ENCODE measurements around the gene PEDS1.

Gene PEDS1

GRCh38 chr20:50122763-50123162 is 30.8 kb downstream of the PEDS1 start:
- Histone ChIP-seq H3K9me3 (ENCODE audit: severe bottlenecking) (no peaks in the 10 kb centered on the region), H3K27ac (ENCODE audit: poor library complexity, severe bottlenecking) (no peak overlapping the region), H3K27me3 (ENCODE audit: insufficient read depth, poor library complexity, severe bottlenecking) (no peaks in the 10 kb centered on the region), H3K4me1 (ENCODE audit: insufficient read depth, poor library complexity, severe bottlenecking) (peaks cover 3% of the 10 kb centered on the region), H3K36me3 (ENCODE audit: low read depth) (peaks cover 52% of the 10 kb centered on the region), H3K4me3 (ENCODE audit: severe bottlenecking) (no peak overlapping the region)
- no peak for TF ChIP-seq CTCF (IDR thresholded peaks at IDR 0.05; ENCODE audit: poor library complexity, severe bottlenecking)
- DNase-seq (ENCODE audit: low spot score) = peak; percentile 16
- ATAC-seq (ENCODE audit: low read depth) = no peak

GRCh38 chr20:50121858-50122271 is 31.7 kb downstream of the PEDS1 start:
- no peak for TF ChIP-seq CTCF (IDR thresholded peaks at IDR 0.05; ENCODE audit: poor library complexity, severe bottlenecking)
- ATAC-seq (ENCODE audit: low read depth) (peak; percentile 54), DNase-seq (ENCODE audit: low spot score) (peak; percentile 78)
- peak overlapping the region; percentile 4 for H3K27ac ChIP-seq (ENCODE audit: poor library complexity, severe bottlenecking)
- no peaks in the 10 kb centered on the region for H3K9me3 ChIP-seq (ENCODE audit: severe bottlenecking)
- no peaks in the 10 kb centered on the region for H3K27me3 ChIP-seq (ENCODE audit: insufficient read depth, poor library complexity, severe bottlenecking)
- peaks cover 43% of the 10 kb centered on the region for H3K36me3 ChIP-seq (ENCODE audit: low read depth)
- H3K4me1 ChIP-seq (ENCODE audit: insufficient read depth, poor library complexity, severe bottlenecking) = peaks cover 3% of the 10 kb centered on the region
- H3K4me3 ChIP-seq (ENCODE audit: severe bottlenecking) = no peak overlapping the region

GRCh38 chr20:50120935-50121693 is 32.4 kb downstream of the PEDS1 start:
- TF ChIP-seq CTCF (IDR thresholded peaks at IDR 0.05; ENCODE audit: poor library complexity, severe bottlenecking) = peak; percentile 100
- H3K4me1 ChIP-seq (ENCODE audit: insufficient read depth, poor library complexity, severe bottlenecking) = peaks cover 6% of the 10 kb centered on the region
- peak; percentile 91 for DNase-seq (ENCODE audit: low spot score)
- H3K27ac ChIP-seq (ENCODE audit: poor library complexity, severe bottlenecking) = peak overlapping the region; percentile 4
- ATAC-seq (ENCODE audit: low read depth) = peak; percentile 83
- no peak overlapping the region for H3K4me3 ChIP-seq (ENCODE audit: severe bottlenecking)
- H3K27me3 ChIP-seq (ENCODE audit: insufficient read depth, poor library complexity, severe bottlenecking) = no peaks in the 10 kb centered on the region
- peaks cover 35% of the 10 kb centered on the region for H3K36me3 ChIP-seq (ENCODE audit: low read depth)
- no peaks in the 10 kb centered on the region for H3K9me3 ChIP-seq (ENCODE audit: severe bottlenecking)

- Histone ChIP-seq H3K27me3 (ENCODE audit: insufficient read depth, poor library complexity, severe bottlenecking) (no peaks in the 10 kb centered on the region), H3K9me3 (ENCODE audit: severe bottlenecking) (no peaks in the 10 kb centered on the region), H3K36me3 (ENCODE audit: low read depth) (peaks cover 8% of the 10 kb centered on the region; the same call in 1 of the 2 replicates), H3K27ac (ENCODE audit: poor library complexity, severe bottlenecking) (no peak overlapping the region), H3K4me3 (ENCODE audit: severe bottlenecking) (no peak overlapping the region), H3K4me1 (ENCODE audit: insufficient read depth, poor library complexity, severe bottlenecking) (peaks cover 13% of the 10 kb centered on the region)
- no peak for ATAC-seq (ENCODE audit: low read depth)
- DNase-seq (ENCODE audit: low spot score) = no peak
- no peak for TF ChIP-seq CTCF (IDR thresholded peaks at IDR 0.05; ENCODE audit: poor library complexity, severe bottlenecking)
Measured at GRCh38 chr20:50118203-50118602, 35.3 kb downstream of the PEDS1 start.
